ENCODE data around the gene HPSE2. TPM values are rescaled to one million over a fixed set of nuclear protein-coding genes. Genes with fewer than 3 reads are reported as not detected.

The HPSE2 gene
- total RNA-seq, 1 donor from 2014 or later = under 0.01 TPM

- Histone ChIP-seq H3K9me3 (ENCODE audit: control insufficient read depth in 3 of 3, low read length in 3 of 3) (no peaks in the 10 kb centered on the region), H3K36me3 (ENCODE audit: control insufficient read depth in 3 of 3, insufficient read depth in 3 of 3, low read length in 3 of 3) (peaks cover 28 to 48% (median 46%) of the 10 kb centered on the region in 3 donors), H3K4me3 (ENCODE audit: low read length in 3 of 3) (no peak overlapping the region)
These were observed 813.5 kb downstream of the HPSE2 start for GRCh38 chr10:98422182-98422581.

DNA sequence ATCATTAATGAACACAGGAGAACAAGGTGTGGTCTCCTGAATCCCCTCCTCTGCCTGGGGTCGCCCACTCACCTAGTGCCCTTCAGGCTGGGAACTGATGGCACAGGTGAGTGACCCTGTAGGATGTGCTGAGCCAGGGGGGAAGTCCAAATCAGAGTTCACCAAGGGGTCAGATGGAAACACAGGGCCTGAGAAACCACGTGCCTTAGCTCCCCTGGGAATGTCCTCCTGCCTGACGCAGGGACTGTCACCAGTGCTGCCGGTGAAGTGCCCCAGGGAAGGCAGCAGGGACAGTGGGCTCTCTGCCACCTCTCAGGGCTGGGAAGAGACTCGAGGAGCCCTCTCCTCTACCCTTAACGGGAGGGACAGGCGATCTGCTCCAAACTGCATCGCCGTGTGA, 814.9 kb downstream of the HPSE2 start:
- H3K27ac ChIP-seq (ENCODE audit: low read depth, low read length) = no peak overlapping the region
- H3K36me3 ChIP-seq (ENCODE audit: control insufficient read depth in 3 of 3, insufficient read depth in 3 of 3, low read length in 3 of 3) = peaks cover 30 to 46% (median 46%) of the 10 kb centered on the region in 3 donors

More at GRCh38 chr10:98422182-98422581, 813.5 kb downstream of the HPSE2 start:
- H3K27me3 ChIP-seq (ENCODE audit: control insufficient read depth in 3 of 3, insufficient read depth in 3 of 3, low read length in 3 of 3) = no peaks in the 10 kb centered on the region
- no peak overlapping the region for H3K27ac ChIP-seq (ENCODE audit: low read depth, low read length)
- H3K4me1 ChIP-seq (ENCODE audit: control insufficient read depth in 3 of 3, insufficient read depth in 3 of 3, low read length in 3 of 3) = no peaks in the 10 kb centered on the region
- no peak overlapping the region for H3K9ac ChIP-seq (ENCODE audit: low read depth in 1 of 3, low read length in 3 of 3)

GRCh38 chr10:98419469-98420261, 816.0 kb downstream of the HPSE2 start:
- H3K9ac ChIP-seq (ENCODE audit: low read depth in 1 of 3, low read length in 3 of 3) = no peak overlapping the region
- H3K36me3 ChIP-seq (ENCODE audit: control insufficient read depth in 3 of 3, insufficient read depth in 3 of 3, low read length in 3 of 3) = peaks cover 30 to 46% (median 40%) of the 10 kb centered on the region in 3 donors
- no peak overlapping the region for H3K27ac ChIP-seq (ENCODE audit: low read depth, low read length)
- H3K27me3 ChIP-seq (ENCODE audit: control insufficient read depth in 3 of 3, insufficient read depth in 3 of 3, low read length in 3 of 3) = no peaks in the 10 kb centered on the region
- H3K4me3 ChIP-seq (ENCODE audit: low read length in 3 of 3) = no peak overlapping the region
- no peaks in the 10 kb centered on the region for H3K9me3 ChIP-seq (ENCODE audit: control insufficient read depth in 3 of 3, low read length in 3 of 3)
- peaks cover 10 to 13% (median 12%) of the 10 kb centered on the region in 3 donors for H3K4me1 ChIP-seq (ENCODE audit: control insufficient read depth in 3 of 3, insufficient read depth in 3 of 3, low read length in 3 of 3)

More for the DNA sequence above, 814.9 kb downstream of the HPSE2 start:
- Histone ChIP-seq H3K4me1 (ENCODE audit: control insufficient read depth in 3 of 3, insufficient read depth in 3 of 3, low read length in 3 of 3) (peaks cover 0 to 2% (median 2%) of the 10 kb centered on the region in 3 donors), H3K9me3 (ENCODE audit: control insufficient read depth in 3 of 3, low read length in 3 of 3) (no peaks in the 10 kb centered on the region), H3K4me3 (ENCODE audit: low read length in 3 of 3) (no peak overlapping the region), H3K9ac (ENCODE audit: low read depth in 1 of 3, low read length in 3 of 3) (no peak overlapping the region), H3K27me3 (ENCODE audit: control insufficient read depth in 3 of 3, insufficient read depth in 3 of 3, low read length in 3 of 3) (no peaks in the 10 kb centered on the region)

- H3K27me3 ChIP-seq (ENCODE audit: control insufficient read depth in 3 of 3, insufficient read depth in 3 of 3, low read length in 3 of 3) = no peaks in the 10 kb centered on the region
- no peaks in the 10 kb centered on the region for H3K9me3 ChIP-seq (ENCODE audit: control insufficient read depth in 3 of 3, low read length in 3 of 3)
- H3K36me3 ChIP-seq (ENCODE audit: control insufficient read depth in 3 of 3, insufficient read depth in 3 of 3, low read length in 3 of 3) = peaks cover 29 to 42% (median 40%) of the 10 kb centered on the region in 3 donors
- no peak overlapping the region for H3K4me3 ChIP-seq (ENCODE audit: low read length in 3 of 3)
- no peak overlapping the region for H3K27ac ChIP-seq (ENCODE audit: low read depth, low read length)
- H3K4me1 ChIP-seq (ENCODE audit: control insufficient read depth in 3 of 3, insufficient read depth in 3 of 3, low read length in 3 of 3) = peaks cover 18 to 21% (median 19%) of the 10 kb centered on the region in 3 donors
- H3K9ac ChIP-seq (ENCODE audit: low read depth in 1 of 3, low read length in 3 of 3) = no peak overlapping the region
These were observed 816.8 kb downstream of the HPSE2 start for GRCh38 chr10:98418665-98419468.

- H3K36me3 ChIP-seq (ENCODE audit: control insufficient read depth in 3 of 3, insufficient read depth in 3 of 3, low read length in 3 of 3) = peaks cover 26 to 40% (median 37%) of the 10 kb centered on the region in 3 donors
- no peak overlapping the region for H3K27ac ChIP-seq (ENCODE audit: low read depth, low read length)
- no peaks in the 10 kb centered on the region for H3K27me3 ChIP-seq (ENCODE audit: control insufficient read depth in 3 of 3, insufficient read depth in 3 of 3, low read length in 3 of 3)
- H3K9me3 ChIP-seq (ENCODE audit: control insufficient read depth in 3 of 3, low read length in 3 of 3) = no peaks in the 10 kb centered on the region
- no peak overlapping the region for H3K4me3 ChIP-seq (ENCODE audit: low read length in 3 of 3)
- H3K4me1 ChIP-seq (ENCODE audit: control insufficient read depth in 3 of 3, insufficient read depth in 3 of 3, low read length in 3 of 3) = peaks cover 19 to 23% (median 19%) of the 10 kb centered on the region in 3 donors
- H3K9ac ChIP-seq (ENCODE audit: low read depth in 1 of 3, low read length in 3 of 3) = no peak overlapping the region
These were observed 817.5 kb downstream of the HPSE2 start for GRCh38 chr10:98417973-98418664.

- Histone ChIP-seq H3K27me3 (ENCODE audit: control insufficient read depth in 3 of 3, insufficient read depth in 3 of 3, low read length in 3 of 3) (no peaks in the 10 kb centered on the region), H3K9me3 (ENCODE audit: control insufficient read depth in 3 of 3, low read length in 3 of 3) (no peaks in the 10 kb centered on the region), H3K4me3 (ENCODE audit: low read length in 3 of 3) (no peak overlapping the region), H3K4me1 (ENCODE audit: control insufficient read depth in 3 of 3, insufficient read depth in 3 of 3, low read length in 3 of 3) (peaks cover 19 to 23% (median 21%) of the 10 kb centered on the region in 3 donors), H3K9ac (ENCODE audit: low read depth in 1 of 3, low read length in 3 of 3) (no peak overlapping the region), H3K27ac (ENCODE audit: low read depth, low read length) (no peak overlapping the region), H3K36me3 (ENCODE audit: control insufficient read depth in 3 of 3, insufficient read depth in 3 of 3, low read length in 3 of 3) (peaks cover 26 to 37% (median 37%) of the 10 kb centered on the region in 3 donors)
These were observed 818.1 kb downstream of the HPSE2 start for GRCh38 chr10:98417481-98417959.

GRCh38 chr10:98416606-98417388, 818.9 kb downstream of the HPSE2 start:
- no peak overlapping the region for H3K4me3 ChIP-seq (ENCODE audit: low read length in 3 of 3)
- H3K27ac ChIP-seq (ENCODE audit: low read depth, low read length) = no peak overlapping the region
- H3K4me1 ChIP-seq (ENCODE audit: control insufficient read depth in 3 of 3, insufficient read depth in 3 of 3, low read length in 3 of 3) = peaks cover 22 to 27% (median 26%) of the 10 kb centered on the region in 3 donors
- H3K9ac ChIP-seq (ENCODE audit: low read depth in 1 of 3, low read length in 3 of 3) = no peak overlapping the region
- H3K27me3 ChIP-seq (ENCODE audit: control insufficient read depth in 3 of 3, insufficient read depth in 3 of 3, low read length in 3 of 3) = no peaks in the 10 kb centered on the region
- H3K36me3 ChIP-seq (ENCODE audit: control insufficient read depth in 3 of 3, insufficient read depth in 3 of 3, low read length in 3 of 3) = peaks cover 21 to 37% (median 35%) of the 10 kb centered on the region in 3 donors
- no peaks in the 10 kb centered on the region for H3K9me3 ChIP-seq (ENCODE audit: control insufficient read depth in 3 of 3, low read length in 3 of 3)

DNA sequence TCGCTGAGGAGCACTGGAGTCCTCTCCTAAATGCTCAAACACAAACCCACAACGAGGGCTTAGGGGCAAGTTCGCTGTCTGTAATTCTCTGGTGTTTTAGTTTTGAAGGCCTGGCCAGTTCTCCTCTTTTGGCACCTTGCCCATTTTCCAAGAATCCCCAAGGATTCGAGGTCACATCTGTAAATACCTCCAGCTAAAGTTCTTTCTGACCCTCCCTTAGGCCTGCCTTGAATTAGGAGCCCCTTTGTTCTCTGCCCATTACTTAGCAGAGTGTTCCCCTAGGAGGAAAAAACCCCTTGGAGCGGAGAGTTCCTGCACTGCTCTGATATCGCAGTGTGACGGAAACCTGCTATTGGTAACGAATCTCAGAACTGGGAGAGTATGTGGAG, 819.9 kb downstream of the HPSE2 start:
- peak overlapping the region in 1 of 3 donors; percentile 94 for H3K9ac ChIP-seq (ENCODE audit: low read depth in 1 of 3, low read length in 3 of 3)
- no peaks in the 10 kb centered on the region for H3K9me3 ChIP-seq (ENCODE audit: control insufficient read depth in 3 of 3, low read length in 3 of 3)
- H3K27ac ChIP-seq (ENCODE audit: low read depth, low read length) = no peak overlapping the region
- peaks cover 26 to 38% (median 36%) of the 10 kb centered on the region in 3 donors for H3K4me1 ChIP-seq (ENCODE audit: control insufficient read depth in 3 of 3, insufficient read depth in 3 of 3, low read length in 3 of 3)
- no peaks in the 10 kb centered on the region for H3K27me3 ChIP-seq (ENCODE audit: control insufficient read depth in 3 of 3, insufficient read depth in 3 of 3, low read length in 3 of 3)
- no peak overlapping the region for H3K4me3 ChIP-seq (ENCODE audit: low read length in 3 of 3)
- peaks cover 21 to 30% (median 29%) of the 10 kb centered on the region in 3 donors for H3K36me3 ChIP-seq (ENCODE audit: control insufficient read depth in 3 of 3, insufficient read depth in 3 of 3, low read length in 3 of 3)
